HG03460 (cell line): ENCODE measurements around the gene ABRACL.
A peak's percentile ranks its signal among the peaks of the same experiment; 100 is the strongest.
"Not testable (repeated sequence)": the region's sequence is repeated elsewhere in the genome, so short reads cannot be mapped to it uniquely, and the experiment has no call there.

Source experiments
- ATAC-seq: cut with Tn5 transposase; IDR thresholded peaks from one replicate; pipeline ENCODE4 v1.9.1; 2021; ENCODE audit not compliant: unreplicated experiment

ABRACL gene, protein sequence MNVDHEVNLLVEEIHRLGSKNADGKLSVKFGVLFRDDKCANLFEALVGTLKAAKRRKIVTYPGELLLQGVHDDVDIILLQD

DNA sequence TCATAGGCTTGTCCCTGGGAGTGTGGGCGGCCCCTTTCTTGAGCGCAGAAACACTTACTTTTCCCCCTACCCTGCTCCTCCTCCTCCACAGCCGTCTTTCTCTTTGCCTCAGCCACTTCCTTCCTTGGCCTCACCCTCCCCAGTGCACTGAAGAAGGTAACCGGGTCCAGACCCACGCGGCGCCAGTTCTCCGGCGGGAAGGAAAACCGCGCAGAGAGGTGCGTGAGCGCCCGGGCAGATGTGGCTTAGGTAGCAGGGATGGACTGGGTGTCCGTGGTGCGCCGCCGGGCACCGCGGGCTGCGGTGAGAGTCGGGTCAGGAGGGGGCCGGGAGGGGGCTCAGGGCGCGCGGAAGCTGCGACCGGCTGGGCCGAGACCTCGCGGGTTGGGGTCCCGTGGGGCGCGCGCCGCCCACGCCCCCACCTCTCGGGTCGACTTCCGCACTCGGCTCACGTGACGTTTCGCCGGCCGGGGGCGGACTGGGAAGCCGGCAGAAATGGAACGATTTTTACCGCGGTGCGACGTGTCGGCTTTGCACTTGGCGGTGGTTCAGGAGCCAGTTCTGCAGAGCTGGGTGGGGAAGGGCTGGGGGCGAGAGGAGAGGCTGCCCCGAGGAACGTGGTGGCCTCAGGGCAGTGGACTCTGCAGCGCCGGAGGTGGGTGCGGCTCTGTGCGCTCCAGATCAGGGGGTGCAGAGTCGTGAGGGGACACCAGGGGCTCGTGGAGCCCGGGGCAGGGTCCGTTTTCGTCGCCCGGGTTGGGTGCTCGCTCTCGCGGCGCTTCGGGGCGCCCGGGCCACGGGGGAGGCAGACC lies at the start of gene ABRACL:
ABRACL (plus strand) TSS at position 88 of the 812 bp plus-strand sequence. CDS start 5,416 bp downstream, outside the sequence.
- ATAC-seq: peak; percentile 60

DNA sequence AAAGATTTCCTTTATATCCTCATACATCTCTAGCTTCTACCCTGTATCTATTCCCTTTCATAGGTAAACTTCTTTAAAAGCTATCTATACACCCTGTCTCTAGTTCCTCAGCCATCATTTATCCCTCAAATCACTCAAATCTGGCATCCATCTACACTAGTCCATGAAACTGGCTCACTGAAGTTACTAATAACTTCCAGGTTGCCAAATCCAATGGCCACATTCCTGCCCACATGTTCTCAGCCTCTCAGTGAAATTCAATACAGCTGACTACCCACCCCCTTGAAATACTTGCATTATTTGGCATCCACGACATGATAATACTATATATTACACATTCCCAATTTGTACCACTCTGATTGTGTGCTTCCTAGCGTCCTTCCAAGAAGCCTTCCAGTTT lies 49.2 kb upstream of the ABRACL start:
- ATAC-seq: no peak

DNA sequence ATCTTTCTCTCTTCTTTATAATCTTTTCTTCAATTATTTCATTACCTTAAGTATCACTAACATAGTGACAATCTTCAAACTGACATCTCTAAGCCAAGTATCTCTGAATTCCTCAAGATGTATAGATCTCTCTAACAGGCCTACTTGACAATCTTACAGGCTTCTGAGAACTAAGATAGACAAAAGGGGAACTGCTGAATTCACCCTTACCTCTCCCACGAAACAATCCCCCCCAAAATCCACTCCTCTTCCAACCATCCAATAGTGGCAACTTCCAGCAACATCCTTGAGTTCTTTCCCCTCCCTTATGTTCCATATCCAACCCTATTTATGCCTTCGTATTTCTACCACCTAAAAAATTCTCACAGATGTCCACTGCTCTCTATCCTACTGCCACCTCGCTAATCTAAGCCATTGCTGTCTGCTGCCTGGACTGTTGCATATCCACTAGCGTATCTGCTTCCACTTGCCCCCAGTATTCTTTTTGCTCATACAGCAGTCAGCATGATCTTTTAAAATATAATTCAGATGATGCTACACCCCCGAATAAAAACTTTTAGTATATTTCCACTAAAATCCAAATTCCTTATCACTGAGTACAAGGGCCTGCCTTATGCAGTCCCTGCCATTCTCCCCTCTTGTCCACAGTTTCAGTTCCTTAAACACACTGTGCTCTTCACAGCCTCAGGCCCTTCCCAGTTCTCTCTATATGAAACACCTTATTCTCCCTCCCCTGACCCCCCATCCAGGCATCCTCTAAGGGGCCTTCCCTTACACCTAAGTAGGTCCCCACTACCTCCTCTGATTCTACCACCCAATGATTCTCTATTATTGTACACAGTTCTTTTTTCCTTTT lies 48.5 kb upstream of the ABRACL start:
- ATAC-seq: no peak

DNA sequence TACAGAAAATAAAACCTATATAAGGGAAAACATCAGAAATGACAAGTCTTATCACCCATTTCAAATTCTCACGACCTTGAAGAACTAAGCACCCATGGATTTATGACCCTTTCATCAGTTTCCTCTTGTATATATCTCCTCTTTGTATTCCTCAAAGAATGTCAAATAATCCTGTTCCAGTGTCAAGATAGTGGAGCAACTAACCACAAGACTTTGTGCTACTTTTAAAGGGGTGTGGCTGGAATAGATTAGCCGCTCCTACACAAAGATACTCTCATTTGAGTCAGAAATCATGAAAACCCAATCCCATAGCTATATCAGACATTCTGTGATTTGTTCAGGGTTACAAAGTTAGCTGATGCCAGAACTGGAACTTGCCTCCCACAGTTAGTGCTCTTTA lies 47.1 kb upstream of the ABRACL start:
- ATAC-seq: no peak

DNA sequence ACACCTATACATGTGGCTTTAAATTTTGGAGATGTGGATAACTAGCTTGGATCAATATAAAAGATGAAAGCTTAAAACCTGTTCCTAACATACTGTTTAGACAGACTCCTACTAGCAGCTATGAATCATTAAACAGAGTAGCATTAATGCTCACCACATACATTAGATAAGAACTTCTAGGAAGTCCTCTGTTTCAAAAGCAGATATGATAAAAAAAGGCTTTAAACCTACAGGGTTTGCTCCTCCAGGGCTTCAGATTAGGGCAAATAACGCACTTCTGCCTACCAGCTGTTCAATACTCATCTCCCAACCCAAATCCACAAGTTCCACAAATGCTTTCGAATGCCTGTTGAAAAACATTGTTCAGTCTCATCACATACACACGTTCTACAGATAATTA lies 42.0 kb upstream of the ABRACL start:
- ATAC-seq: no peak

DNA sequence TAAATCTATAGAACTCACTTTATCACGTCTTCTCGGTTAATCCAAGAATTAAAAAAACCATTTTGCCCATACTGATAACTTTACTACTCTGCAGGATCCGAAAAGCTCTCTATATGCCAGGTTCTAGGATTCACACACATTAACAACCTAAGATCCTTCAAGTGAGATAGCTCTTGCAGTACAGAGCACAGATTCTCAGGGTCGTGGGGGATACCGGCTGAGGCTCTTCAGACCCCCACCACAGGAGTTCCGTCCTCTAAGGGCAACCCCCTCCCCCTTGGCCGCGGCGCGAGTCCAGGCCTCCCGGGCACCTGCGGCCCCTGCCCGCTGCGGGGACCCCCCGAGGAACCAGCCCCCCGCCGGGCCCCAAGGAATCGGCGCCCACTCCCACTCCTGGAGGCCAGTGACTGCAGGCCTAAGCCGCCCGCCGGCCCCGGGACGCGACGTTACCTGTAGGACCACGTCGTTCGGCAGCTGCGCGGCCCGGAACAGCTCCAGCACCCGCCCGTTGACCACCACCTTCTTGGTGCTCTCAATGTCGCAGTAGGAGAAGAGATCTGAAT lies 41.4 kb upstream of the ABRACL start:
- no peak for ATAC-seq

DNA sequence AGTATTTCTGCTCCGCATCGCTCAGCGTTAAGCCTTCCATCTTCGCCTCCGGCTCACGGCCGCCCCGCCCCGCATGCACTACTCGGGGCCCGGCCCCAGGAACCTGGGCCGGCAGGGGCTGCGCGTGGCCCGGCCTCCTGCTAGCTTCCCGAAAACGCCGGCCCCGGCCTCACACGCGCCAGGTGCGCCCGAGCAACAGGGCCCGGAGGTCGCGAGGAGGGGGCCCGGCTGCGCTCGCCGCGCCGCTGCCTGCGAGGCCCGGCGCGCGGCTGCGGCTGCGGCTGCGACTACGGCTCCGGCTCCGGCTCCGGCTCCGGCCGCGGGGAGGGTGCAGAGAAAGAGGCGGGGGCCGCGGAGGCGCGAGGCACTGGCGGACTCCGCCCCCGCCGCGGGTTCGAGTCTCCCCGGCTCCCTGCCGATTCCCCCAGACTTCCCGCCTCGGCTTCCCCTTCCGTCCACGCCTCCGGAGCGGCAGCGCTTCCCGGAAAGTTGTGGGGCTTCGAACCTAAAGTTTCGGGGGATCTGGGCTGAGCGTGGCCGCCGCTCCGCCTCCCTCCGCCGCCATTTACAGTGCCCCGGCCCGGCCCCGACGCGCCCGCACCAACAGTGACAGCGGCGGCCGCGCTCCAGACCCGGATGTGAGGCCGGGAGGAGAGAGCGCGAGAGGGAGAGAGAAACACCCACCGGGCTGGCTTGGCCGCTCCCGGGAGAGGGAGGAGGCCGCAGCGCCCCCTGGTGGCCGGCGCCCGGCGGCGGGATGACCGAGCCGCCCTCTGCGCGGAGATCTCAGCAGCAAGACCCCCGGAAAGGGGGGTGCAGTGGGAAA lies 40.7 kb upstream of the ABRACL start, which contains the start of gene REPS1:
REPS1 (minus strand) TSS at position 611 of the 826 bp plus-strand sequence; CDS start at position 40, 571 bp downstream.
- peak; percentile 88 for ATAC-seq

DNA sequence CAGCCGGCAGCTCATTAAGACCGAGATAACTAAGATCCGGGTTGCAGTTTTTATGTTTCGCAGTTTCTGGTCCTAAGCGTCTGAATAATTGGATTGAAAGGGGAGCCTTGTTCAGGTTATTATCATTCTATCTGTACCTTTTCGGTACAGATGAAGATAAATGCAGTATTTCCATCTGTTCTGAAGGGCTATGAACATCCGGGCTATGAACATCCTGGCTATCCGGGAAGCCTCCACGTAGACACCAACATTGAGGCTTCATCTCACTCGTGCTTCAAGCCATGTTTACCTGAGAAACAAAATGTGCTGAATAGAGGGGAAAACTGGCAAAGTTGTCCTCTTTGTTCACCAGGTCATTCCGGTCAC lies 40.1 kb upstream of the ABRACL start:
- peak; percentile 7 for ATAC-seq

DNA sequence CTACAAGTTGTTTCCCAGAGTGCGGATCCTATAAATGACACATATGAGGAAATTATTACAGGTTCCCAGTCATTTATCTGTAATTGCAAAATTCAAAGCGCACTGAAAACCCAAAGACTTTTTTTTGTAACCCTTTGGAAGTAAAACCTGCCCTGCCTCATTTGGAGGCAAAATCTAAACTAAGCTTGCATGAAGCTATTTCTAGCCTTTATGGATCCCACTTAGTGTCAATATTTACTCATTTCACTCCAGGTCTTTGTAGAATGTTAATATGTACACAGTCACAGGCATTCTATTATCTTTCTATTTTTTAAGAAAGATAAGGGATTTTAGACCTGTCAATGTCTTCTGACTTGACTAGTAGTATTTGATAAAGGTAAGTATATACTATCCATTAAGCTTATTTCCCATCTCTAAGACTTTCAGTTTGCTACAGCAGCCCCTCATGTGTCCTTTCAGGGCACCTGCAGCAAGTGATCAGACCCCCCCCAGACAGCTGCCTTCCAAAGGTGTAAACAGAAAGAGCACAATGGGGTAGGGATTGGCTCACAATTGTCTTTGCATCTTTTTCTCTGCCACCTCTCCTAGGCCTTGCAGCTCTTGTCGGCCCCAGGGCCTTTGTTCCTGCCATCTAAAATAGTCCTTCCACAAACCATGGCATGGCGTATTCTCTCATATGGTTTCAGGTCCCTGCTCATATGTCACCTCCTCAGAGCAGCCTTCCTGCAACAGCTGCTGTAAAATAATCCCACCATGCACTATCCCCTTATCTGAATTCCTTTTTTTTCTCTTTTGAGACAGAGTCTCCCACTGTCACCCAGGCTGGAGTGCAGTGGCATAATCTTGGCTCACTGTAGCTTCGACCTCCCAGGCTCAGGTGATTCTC lies 39.2 kb upstream of the ABRACL start:
- no peak for ATAC-seq

DNA sequence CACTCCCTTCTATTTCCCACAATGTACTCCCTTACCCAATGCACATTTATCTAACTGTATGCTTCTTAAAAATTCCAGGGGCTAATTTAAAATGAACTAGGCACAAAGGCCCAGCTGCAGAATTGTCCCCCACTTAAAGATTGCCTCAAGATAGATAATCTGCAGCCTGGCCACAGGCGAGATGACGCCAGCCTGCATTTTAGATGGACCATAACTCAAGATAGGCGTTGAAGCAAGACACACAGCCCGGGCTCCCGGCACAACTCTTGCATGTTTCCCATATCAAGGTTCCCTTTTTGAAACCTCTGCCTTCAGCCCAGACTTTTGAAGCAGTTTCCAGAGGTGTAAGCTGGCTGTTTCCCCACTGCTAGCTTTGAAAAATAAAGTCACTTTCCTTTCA lies 37.3 kb upstream of the ABRACL start:
- no peak for ATAC-seq

DNA sequence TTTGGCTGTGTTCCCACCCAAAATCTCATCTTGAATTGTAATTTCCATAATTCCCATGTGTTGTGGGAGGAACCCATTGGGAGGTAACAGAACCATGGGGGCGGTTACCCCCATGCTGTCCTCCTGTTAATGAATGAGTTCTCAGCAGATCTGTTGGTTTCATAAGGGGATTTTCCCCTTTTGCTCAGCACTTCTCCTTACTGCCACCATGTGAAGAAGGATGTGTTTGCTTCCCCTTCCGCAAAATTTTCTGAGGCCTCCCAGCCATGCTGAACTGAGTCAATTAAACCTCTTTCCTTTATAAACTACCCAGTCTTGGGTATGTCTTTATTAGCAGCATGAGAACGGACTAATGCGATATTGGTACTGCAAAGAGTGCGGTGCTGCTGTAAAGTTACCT lies 35.6 kb upstream of the ABRACL start:
- ATAC-seq: not testable (repeated sequence)

DNA sequence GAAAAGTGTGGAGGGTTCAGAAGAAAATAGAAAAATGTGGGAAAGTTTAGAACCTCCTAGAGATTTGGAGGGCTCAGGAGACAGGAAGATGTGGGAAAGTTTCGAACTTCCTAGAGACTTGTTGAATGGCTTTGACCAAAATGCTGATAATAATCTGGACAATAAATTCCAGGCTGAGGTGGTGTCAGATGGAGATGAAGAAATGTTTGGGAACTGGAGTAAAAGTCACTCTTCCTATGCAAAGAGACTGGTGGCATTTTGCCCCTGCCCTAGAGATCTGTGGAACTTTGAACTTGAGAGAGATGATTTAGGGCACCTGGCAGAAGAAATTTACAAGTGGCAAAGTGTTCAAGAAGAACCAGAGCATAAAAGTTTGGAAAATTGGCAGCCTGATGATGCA lies 35.1 kb upstream of the ABRACL start:
- ATAC-seq: not testable (repeated sequence)

DNA sequence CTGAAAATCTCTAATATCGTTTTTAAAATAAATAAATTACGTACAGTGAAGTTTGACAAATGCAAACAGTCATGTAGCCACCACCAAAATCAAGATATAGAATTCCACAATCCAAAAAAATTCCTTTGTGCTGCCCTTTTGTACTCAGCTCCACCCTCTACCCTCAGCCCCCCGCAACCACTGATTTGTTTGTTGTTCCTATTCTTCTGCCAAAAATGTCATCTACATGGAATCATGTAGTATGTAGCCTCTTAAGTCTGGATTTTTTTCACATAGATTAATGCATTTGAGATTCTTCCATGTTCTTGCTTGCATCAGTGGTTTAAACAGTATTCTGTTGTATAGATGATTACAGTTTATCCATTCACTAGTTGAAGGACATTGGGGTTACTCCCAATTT lies 32.0 kb upstream of the ABRACL start:
- no peak for ATAC-seq

DNA sequence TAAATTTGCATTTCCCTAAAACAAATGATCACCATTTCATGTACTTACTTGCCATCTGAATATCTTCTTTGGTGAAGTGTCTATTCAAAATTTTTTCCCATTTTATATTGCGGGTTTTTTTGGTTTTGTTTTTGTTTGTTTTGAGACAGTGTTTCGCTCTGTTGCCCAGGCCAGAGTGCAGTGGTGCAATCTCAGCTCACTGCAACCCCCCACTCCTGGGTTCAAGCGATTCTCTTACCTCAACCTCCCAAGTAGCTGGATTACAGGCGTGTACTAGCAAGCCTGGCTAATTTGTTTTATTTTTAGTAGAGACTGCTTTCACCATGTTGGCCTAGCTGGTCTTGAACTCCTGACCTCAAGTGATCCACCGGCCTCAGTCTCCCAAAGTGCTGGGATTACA lies 31.4 kb upstream of the ABRACL start:
- no peak for ATAC-seq

DNA sequence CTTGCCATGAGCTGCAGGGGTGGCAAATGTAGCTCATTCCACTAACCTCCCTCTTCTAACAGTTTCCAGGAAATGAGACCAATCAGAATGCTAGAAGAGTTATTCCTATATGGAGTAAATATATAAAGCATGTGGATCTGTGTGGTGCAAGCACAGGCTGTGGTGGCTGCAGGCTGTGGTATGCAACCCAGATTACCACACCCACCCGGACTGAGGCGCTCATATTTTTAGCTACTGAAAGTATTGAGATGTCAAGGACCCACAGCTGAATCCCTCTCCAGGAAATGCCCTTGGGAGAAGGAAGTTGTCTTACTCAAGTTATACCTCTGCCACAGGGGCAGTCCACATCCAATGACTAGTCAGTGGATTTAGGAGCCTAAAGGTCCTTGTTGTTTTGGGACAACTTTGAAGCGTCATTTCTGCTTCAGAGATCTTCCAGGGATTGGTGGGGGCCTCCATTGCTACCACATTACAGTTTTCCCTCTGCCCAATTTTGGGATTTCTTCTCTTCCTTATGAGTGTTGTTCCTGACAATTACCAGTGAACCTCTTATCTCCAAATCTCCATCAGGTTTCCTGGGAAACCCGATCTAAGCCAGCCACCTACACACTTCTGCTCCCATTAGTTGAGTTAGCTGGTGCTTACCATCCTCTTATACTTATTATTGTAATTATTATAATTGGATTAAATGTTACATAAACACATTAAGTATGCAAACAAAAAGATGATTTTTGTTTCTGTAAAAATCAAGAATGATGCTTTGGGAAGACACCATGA lies 28.4 kb upstream of the ABRACL start:
- ATAC-seq: no peak

DNA sequence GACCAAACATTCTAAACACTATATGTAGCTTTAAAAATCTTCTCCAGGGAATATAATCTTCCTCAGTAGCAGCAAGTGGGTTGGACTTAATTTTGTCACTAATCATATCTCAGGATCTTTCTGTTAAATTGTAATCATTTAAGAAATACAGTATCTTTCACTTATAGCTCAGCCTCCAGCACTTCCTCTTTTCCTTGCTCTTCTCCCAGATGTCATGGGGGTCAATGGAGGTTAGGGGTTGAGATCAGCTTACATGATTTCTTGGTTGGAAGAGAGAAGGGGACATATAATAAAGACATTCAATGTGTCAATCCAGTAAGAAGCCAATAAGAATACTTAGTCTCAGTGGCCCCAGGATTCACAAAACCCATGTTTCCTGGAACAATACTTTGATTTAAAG lies 24.8 kb upstream of the ABRACL start:
- no peak for ATAC-seq

DNA sequence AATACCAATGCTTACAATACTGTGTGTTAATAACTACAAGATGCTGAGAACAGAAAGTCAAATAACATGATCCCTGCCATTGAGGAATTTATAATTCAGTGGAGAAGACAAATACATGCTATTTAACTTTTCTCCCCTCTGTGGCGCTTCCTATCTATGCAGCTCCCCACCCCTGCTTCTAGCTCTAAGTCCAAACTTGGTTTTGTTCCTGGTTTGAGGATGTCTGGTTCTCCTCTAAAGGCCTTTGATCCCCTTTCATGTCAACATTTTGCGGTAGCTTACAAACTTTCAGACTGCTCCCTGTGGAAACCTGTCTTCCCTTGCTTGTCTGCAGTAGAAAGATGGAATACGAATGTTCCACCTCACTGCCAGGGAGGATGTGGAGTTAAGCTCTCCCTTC lies 22.1 kb upstream of the ABRACL start:
- no peak for ATAC-seq

DNA sequence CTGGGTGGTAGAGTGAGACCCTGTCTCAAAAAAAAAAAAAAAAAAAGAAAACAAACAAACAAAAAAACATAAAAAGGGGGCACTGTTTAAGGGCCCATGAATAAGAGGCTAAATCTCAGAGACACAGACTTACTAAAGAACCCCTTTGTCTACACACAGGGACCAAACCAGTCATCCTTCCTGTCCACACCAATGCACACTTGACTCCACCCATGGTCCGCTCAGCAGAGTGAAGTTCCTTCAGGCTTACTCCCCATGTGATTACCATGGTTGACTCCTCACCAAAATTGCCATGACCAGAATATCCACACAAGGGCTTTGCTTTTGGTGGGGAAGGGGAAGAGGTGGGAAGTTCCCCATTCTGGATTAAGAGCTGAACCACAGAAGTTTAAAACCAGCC lies 21.1 kb upstream of the ABRACL start:
- no peak for ATAC-seq

DNA sequence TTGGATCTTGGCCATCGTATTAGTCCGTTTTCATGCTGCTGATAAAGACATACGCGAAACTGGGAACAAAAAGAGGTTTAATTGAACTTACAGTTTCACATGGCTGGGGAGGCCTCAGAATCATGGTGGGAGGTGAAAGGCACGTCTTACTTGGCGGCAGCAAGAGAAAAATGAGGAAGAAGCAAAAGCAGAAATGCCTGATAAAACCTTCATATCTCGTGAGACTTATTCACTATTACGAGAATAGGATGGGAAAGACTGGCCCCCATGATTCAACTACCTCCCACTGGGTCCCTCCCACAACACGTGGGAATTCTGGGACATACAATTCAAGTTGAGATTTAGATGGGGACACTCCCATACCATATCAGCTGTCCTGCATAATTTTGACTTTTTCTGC lies 20.4 kb upstream of the ABRACL start:
- no peak for ATAC-seq
